T47D (cell line): ENCODE data around the gene CBFA2T3.

Source experiments
- DNase-seq, 2 experiments: peaks; one replicate each; pipeline versions ENCODE4 v3.0.0 to v3.0.0-alpha.2; 2011 to 2012; ENCODE audit warnings: low read depth in 1 of 2, low spot score in 1 of 2
- JUND ChIP-seq: IDR thresholded peaks from 2 replicates; pipeline ENCODE4 v1.6.1; 2012; ENCODE audit warnings: low read depth
- in situ Hi-C: cut with HindIII; loops from 2 replicates; pipeline ENCODE4 v1.10.0; 2016; ENCODE audit warnings: low sequenced_read_pairs, low pct_unique_long_range_greater_than_20kb

CBFA2T3 gene

DNA sequence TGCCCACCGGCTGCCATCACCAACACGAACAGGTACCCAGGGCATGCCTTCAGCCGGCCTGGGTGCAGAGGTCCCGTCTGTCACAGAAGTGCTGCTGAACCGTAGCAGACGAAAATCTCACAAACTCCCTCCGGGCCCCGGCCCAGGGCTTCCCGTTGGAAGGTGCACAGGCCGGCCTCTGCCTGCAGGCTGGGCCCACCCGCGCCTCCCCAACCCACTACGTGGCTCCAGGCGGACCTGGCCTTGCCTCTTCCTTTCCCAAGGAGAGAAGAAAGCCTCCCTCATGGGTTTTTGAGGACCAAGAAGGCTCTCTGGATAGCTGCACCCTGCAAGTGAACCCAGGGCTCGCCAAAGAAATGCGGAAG lies 65.1 kb downstream of the CBFA2T3 start:
- no peak for DNase-seq
- no peak for TF ChIP-seq JUND
- in situ Hi-C loops: no loop called here

DNA sequence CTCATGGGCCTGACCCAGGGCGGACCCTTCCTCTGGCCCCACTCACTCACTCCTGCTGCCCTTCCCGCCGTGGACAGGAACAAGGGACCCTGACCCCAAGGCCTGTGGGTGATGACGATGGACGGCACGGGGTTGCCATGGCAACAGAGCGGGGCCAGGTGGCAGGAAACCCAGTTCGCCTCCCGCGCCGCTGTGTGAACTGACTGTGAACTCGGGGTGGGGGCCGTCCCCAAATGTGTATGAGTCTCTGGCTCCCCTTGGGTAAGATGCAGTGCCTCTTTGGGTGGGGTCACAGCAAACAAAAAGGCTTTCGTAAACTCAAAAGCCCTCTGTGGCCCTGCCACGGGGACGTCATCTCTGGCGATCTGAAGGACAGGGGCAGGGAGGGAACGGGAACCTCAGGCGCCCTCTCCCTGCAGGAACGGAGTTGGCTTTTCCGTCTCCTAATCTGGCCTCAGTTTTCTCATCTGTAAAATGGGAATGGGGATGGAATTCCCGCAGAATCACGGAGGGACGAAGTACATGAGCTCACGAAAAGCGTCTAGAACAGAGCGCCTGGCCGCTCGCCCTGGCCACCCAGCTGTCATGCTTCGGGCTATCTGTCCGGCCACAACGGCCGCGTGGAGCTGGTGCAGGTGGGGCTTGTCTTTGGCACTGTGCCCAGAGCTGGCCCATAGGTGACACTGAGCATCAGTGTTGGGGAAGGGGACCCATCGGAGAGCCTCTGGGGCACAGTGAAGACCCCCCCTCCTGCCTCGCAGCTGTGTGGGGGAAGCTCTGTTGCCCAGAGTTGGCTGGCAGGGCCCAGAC lies 65.7 kb downstream of the CBFA2T3 start:
- DNase-seq: no peak
- in situ Hi-C loops: no loop called here
- TF ChIP-seq JUND: no peak

DNA sequence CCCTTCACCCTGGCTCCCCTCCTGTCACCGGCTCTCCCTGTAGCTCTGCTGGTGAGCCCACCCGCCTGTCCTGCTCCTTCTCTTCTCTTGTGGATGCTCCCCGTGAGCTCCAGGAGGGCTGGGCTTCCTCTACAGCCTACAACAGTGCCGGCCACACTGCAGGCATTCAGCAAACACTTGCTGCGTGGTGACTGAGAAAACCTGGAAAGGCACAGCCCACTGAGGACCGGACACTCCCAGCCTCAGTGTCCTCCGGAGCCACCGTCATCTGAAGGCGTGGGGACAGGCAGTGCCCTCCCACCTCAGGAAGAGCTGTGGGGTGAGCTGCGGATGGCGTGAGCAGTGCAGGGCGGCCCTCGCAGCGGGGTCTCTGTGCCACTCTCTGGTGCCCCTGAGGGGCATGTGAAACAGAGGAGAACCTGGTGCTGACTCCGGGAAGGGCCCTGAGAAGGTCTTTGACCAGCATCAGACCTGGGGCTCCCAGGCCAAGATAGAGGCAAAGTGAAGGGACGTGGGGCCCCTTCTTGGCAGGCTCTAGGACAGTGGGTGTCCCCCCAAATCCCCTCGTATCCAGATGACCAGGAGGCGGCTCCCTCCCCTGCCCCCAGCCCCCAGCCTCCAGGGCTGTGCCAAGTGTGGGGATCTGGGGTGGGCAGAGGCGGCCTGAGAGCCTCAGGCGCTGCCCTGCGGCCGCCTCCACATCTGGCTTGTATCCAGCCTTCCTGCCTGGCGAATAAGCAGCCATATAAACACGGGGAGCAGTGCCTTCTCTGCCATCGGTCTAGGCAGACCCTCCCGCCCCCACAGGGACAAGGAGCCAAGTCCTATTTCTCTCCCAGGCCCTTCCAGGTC lies 66.5 kb downstream of the CBFA2T3 start:
- TF ChIP-seq JUND: no peak
- in situ Hi-C loops: no loop called here
- peak in 1 of 2 experiments; percentile 51 for DNase-seq

- TF ChIP-seq JUND: no peak
- no peak for DNase-seq
- in situ Hi-C loops: no loop called here
Measured at GRCh38 chr16:88909431-88910210, 67.4 kb downstream of the CBFA2T3 start.

GRCh38 chr16:88908307-88908706 lies 68.7 kb downstream of the CBFA2T3 start:
- no peak for DNase-seq
- in situ Hi-C loops: no loop called here
- TF ChIP-seq JUND: no peak

DNA sequence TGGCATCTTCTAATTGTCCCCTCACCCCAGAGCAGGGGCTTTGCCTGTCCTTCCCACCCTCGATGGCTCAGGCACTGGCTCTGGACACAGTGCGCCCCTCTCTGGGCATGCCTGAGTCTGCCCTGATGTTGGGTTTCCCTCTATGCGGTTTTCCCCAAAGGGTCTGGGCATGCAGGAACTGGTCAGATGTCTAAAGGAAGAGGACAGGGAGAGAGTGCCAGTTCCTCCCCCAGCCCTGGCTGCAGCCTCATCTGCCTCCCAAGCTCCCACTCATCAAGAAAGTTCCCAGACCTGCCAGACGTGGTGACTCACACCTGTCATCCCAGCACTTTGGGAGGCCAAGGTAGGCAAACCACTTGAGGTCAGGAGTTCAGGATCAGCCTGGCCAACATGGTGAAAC lies 69.2 kb downstream of the CBFA2T3 start:
- in situ Hi-C loops: no loop called here
- TF ChIP-seq JUND: no peak
- DNase-seq: peak in 1 of 2 experiments; percentile 91

- DNase-seq: no peak
- no peak for TF ChIP-seq JUND
- in situ Hi-C loops: no loop called here
Measured at GRCh38 chr16:88906535-88907105, 70.4 kb downstream of the CBFA2T3 start.

DNA sequence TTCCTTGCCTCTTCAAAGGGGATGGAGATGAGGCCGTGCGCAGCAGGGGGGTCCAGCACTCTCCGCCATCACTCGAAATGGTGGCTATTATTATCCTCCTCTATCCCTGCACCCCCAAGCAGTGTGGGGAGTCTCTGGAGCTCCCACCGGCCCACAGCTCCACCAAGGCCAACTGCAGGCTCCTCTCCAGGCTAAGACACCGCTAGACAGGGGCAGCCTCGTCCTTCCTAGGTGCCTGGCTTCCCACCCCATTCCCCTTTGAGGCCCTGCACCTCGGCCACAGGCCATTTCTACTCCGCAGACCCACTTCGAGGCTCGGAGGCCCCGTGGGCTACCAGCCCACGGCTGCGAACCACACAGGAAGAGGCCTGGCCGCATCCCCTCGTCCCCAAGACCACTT lies 71.0 kb downstream of the CBFA2T3 start:
- in situ Hi-C loops: no loop called here
- TF ChIP-seq JUND: no peak
- no peak for DNase-seq

GRCh38 chr16:88905563-88905962 lies 71.4 kb downstream of the CBFA2T3 start:
- in situ Hi-C loops: no loop called here
- no peak for TF ChIP-seq JUND
- peak; percentile 73 to 81 for DNase-seq

DNA sequence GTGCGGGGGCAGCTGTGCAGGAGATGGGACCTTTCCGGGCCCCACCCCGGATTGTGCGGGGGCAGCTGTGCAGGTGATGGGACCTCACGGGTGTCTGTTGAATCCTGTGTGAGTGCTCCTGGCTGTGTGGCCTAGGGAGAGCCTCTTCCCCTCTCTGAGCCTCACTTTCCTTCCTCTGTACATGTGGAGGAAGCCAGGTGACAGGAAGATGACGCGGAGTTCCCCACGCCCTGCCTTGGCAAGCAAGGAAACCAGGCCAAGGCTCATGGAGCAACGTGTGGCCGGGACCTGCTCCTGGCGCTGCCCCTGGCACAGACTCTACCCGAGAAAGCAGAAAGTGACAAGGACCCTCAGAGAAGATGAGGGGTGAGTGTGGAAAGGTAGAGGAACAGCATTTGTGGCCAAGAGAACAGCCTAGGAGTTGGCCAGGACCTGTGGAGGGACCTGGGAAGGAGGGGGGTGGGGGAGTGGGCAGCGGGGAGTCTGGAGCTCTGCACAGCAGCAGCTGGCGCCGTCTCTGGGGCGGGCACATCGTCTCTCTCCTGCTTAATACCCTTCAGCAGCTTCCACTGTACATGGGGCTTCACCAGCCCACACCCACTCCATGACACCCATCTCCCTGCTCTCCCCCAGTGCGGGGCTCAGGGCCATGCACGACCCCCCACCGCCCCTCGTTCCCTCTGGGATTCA lies 72.2 kb downstream of the CBFA2T3 start:
- TF ChIP-seq JUND: no peak
- DNase-seq: no peak
- in situ Hi-C loops: no loop called here

DNA sequence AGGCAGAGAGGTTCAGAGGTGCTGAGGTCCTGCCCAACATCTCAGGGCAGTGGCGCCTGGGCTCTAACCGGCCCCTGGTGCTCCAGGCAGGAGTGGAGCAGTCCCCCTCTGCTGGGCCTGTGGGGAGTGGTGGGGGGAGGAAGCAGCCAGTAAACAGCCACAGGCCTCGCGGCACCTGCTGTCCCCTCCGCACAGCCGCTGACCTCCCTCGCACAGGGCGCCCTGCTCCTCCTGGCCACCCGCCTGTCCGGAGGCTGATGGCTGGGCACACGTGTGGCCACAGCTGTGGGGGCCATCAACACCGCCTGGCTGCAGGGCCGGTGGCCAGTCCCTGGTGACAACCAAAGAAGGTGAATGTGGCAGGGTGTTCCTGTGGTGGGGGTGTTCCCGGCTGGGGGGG lies 73.7 kb downstream of the CBFA2T3 start:
- no peak for TF ChIP-seq JUND
- no peak for DNase-seq
- in situ Hi-C loops: no loop called here

- in situ Hi-C loops: no loop called here
- no peak for DNase-seq
- TF ChIP-seq JUND: no peak
Measured at GRCh38 chr16:88902744-88903143, 74.3 kb downstream of the CBFA2T3 start.
